GM06990 (cell line): ENCODE data around the gene LZTR1.

Experiments used
- DNase-seq: peaks from one replicate; pipeline ENCODE4 v3.0.0-alpha.2; 2011; ENCODE audit not compliant: insufficient read length; ENCODE audit errors: extremely low read depth
- H3K27me3 ChIP-seq: replicated peaks from 2 replicates; pipeline ENCODE4 v1.6.0; 2011; ENCODE audit warnings: low read length; ENCODE audit not compliant: control insufficient read depth, insufficient read depth
- H3K36me3 ChIP-seq: 2 replicates; pipeline ENCODE4 v1.5.1; 2011; ENCODE audit warnings: low read length; ENCODE audit not compliant: control insufficient read depth, insufficient read depth
- H3K4me3 ChIP-seq: replicated peaks from 2 replicates; pipeline ENCODE4 v1.5.1; 2011; ENCODE audit warnings: low read depth, mild to moderate bottlenecking, control low read depth, low read length
- TF ChIP-seq, protein P1 (sequence below): IDR thresholded peaks from 2 replicates; pipeline ENCODE4 v1.5.1; 2011; ENCODE audit warnings: low read length, control low read depth, mild to moderate bottlenecking, inconsistent platforms; ENCODE audit not compliant: insufficient read depth, poor library complexity, severe bottlenecking

The LZTR1 gene

DNA sequence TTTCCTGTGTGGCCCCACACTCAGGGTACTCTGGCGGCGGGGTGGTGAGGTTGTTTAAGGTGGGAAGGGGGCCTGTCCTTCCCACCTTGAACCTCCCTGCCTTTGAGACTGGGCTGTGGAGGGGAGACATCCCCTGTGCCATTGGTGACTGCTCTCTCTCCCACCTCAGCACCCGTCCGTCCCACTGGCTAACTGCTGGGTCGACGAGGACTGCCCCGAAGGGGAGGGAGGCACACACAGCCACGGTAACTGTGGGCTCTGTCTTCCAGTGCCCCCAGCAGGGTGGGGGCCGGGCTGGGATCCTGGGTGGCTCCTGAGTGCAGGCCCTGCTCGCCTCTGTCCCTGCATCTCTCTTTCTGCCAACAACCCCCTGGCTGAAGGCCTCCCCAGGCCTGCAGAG is 40.4 kb downstream of the LZTR1 start:
- Histone ChIP-seq H3K27me3 (no peaks in the 10 kb centered on the region; the same call in 1 of the 2 replicates), H3K4me3 (no peak overlapping the region), H3K36me3 (no peaks in the 10 kb centered on the region)
- TF ChIP-seq, protein P1, sequence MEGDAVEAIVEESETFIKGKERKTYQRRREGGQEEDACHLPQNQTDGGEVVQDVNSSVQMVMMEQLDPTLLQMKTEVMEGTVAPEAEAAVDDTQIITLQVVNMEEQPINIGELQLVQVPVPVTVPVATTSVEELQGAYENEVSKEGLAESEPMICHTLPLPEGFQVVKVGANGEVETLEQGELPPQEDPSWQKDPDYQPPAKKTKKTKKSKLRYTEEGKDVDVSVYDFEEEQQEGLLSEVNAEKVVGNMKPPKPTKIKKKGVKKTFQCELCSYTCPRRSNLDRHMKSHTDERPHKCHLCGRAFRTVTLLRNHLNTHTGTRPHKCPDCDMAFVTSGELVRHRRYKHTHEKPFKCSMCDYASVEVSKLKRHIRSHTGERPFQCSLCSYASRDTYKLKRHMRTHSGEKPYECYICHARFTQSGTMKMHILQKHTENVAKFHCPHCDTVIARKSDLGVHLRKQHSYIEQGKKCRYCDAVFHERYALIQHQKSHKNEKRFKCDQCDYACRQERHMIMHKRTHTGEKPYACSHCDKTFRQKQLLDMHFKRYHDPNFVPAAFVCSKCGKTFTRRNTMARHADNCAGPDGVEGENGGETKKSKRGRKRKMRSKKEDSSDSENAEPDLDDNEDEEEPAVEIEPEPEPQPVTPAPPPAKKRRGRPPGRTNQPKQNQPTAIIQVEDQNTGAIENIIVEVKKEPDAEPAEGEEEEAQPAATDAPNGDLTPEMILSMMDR, result no peak
- no peak for DNase-seq

- Histone ChIP-seq H3K4me3 (no peak overlapping the region), H3K27me3 (no peaks in the 10 kb centered on the region; the same call in 1 of the 2 replicates), H3K36me3 (no peaks in the 10 kb centered on the region)
- TF ChIP-seq, protein P1, result peak; percentile 6
- DNase-seq, result no peak
These were observed 41.0 kb downstream of the LZTR1 start for GRCh38 chr22:21022955-21023614.

DNA sequence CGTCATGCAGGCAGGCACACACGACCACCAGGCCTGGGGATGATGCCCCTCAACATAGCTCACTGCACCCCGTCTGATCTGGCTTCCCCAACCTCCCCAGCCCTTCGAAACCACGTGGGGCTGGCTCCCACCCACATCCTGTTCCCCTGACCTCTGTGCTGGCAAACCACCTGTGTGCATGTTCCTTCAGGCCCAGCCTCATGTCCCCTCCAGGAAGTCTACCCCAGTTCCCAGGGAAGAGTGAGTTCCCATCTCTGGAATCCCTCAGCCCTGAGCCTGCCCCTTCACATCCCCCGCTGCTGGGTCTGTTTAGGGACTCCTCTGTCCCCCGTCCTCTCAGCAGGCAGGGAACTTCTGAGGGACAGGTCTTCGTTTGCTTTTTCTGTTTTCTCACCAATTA is 43.2 kb downstream of the LZTR1 start:
- Histone ChIP-seq H3K4me3 (no peak overlapping the region), H3K27me3 (no peaks in the 10 kb centered on the region; the same call in 1 of the 2 replicates), H3K36me3 (no peaks in the 10 kb centered on the region)
- TF ChIP-seq, protein P1, result no peak
- DNase-seq, result no peak

GRCh38 chr22:21025763-21026755 is 44.0 kb downstream of the LZTR1 start:
- H3K27me3 ChIP-seq, result no peaks in the 10 kb centered on the region; the same call in 1 of the 2 replicates
- no peak overlapping the region for H3K4me3 ChIP-seq
- TF ChIP-seq, protein P1, result no peak
- no peak for DNase-seq
- H3K36me3 ChIP-seq, result no peaks in the 10 kb centered on the region

DNA sequence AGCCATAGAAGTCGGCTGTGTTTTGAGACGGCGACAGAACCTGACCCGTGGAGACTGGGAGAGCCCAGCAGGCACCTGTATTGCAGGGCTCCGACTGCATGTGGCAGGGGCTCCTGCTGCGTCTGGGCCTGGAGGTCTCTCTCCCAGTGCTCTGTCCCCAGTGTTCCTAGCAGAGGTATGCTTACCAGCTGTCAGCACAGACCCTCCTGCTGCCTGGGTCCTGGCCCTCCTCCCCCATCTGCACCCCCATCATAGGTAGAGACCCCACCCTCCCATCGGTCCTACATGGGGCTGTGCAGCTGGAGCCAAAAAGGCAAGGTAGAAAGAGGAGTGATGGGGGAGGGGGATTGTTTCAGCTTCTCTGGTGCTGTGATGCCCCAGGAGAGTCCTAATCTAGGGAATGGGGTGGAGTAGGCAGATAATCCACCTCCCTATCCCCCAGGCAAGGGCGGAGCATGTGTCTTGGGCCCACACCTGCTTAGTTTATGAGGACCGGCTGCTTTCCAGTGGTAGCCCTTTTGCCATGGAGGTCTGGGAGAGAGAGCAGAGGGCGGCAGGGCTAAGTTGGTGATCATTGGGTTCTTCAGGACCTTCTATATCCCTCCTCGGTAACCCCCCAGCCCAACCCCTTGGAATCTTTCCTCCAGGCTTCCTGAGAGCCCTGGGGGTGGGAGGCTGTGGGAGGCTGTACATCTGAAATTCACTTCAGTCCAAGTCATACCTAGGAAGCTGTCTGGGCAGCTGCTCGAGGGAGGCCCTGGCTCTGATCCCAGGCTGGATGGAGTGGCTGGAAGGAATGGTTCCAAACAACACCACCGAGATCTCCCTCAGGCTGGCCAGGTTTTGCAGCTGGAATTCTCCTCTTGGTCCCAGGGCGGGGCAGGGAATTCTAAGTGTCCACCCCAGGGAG is 44.9 kb downstream of the LZTR1 start:
- TF ChIP-seq, protein P1, result no peak
- Histone ChIP-seq H3K36me3 (no peaks in the 10 kb centered on the region), H3K4me3 (no peak overlapping the region), H3K27me3 (no peaks in the 10 kb centered on the region; the same call in 1 of the 2 replicates)
- DNase-seq, result no peak
